GM12878 (cell line): ENCODE data around the gene NUDT22. TPM values are rescaled to one million over a fixed set of nuclear protein-coding genes. Genes with fewer than 3 reads are reported as not detected.

Experiments
- ATAC-seq: fragments of 200-7000 bp; cut with Tn5 transposase; 3 replicates; pipeline ENCODE4 v1.9.1; 2020; ENCODE audit warnings: mild to moderate bottlenecking, moderate library complexity
- BruUV-seq: library from RNA; stranded (reverse); fragments of 400-500 nt; replicated peaks from 2 replicates; lab custom pipeline; 2021; lab: Mats Ljungman, UMichigan
- CTCF ChIA-PET: fragments of 300-600 bp; sonication (Branson Sonifier 250); formaldehyde crosslinking; extraction: SDS; loops from one replicate; lab custom pipeline; 2021; ENCODE audit warnings: inconsistent platforms; lab: Yijun Ruan, JAX
- POLR2A ChIA-PET: fragments of 350-600 bp; formaldehyde crosslinking; extraction: SDS; loops from one replicate; lab custom pipeline; 2021; ENCODE audit warnings: inconsistent platforms; lab: Charles Lee
- RAD21 ChIA-PET: fragments of 300-600 bp; sonication (Branson Sonifier 250); formaldehyde crosslinking; loops from one replicate; lab custom pipeline; 2023; ENCODE audit warnings: antibody characterized with exemption; ENCODE audit not compliant: unreplicated experiment; lab: Charles Lee
- SMC1A ChIA-PET: fragments of 300-600 bp; sonication (Branson Sonifier 250); formaldehyde crosslinking; loops from one replicate; lab custom pipeline; 2023; ENCODE audit not compliant: unreplicated experiment, uncharacterized antibody; lab: Charles Lee
- DNase-seq: peaks from one replicate; pipeline ENCODE4 v3.0.0-alpha.2; 2011; ENCODE audit warnings: low read depth, low spot score
- FAIRE-seq: peaks from 3 replicates; lab custom pipeline; 2011; peaks lifted over from hg19 to GRCh38; lab: Jason Lieb, UNC
- H2AFZ ChIP-seq: 2 replicates; pipeline ENCODE4 v1.6.0; 2011; ENCODE audit warnings: low read depth, low read length, control low read depth; ENCODE audit not compliant: control insufficient read depth
- H3K27ac ChIP-seq: 2 replicates; pipeline ENCODE4 v1.5.1; 2011; ENCODE audit warnings: control low read depth; ENCODE audit not compliant: control insufficient read depth, insufficient read depth
- H3K27me3 ChIP-seq, 2 experiments: replicated peaks in 1 of 2; 2 replicates each; pipeline versions ENCODE4 v1.6.0 to v1.6.1; 2011; ENCODE audit warnings: low read length in 1 of 2; ENCODE audit not compliant: control insufficient read depth in 2 of 2, insufficient read depth in 2 of 2
- H3K36me3 ChIP-seq, 2 experiments: 2 replicates each; pipeline ENCODE4 v1.5.1; 2011; ENCODE audit warnings: low read length in 1 of 2; ENCODE audit not compliant: control insufficient read depth in 2 of 2, insufficient read depth in 2 of 2
- H3K4me1 ChIP-seq: 2 replicates; pipeline ENCODE4 v1.6.1; 2011; ENCODE audit warnings: mild to moderate bottlenecking, low read length, moderate library complexity, mixed read lengths; ENCODE audit not compliant: control insufficient read depth, insufficient read depth
- H3K4me2 ChIP-seq: 2 replicates; pipeline ENCODE4 v1.6.0; 2011; ENCODE audit warnings: control low read depth; ENCODE audit not compliant: control insufficient read depth, insufficient read depth
- H3K4me3 ChIP-seq: fragments of 200-600 bp; sonication (generic); 2 replicates; pipeline ENCODE4 v1.5.1; 2016
- H3K79me2 ChIP-seq: 2 replicates; pipeline ENCODE4 v1.6.0; 2011; ENCODE audit warnings: low read length; ENCODE audit not compliant: control insufficient read depth, insufficient read depth
- H3K9ac ChIP-seq: 2 replicates; pipeline ENCODE4 v1.8.0; 2011; ENCODE audit warnings: low read length, control low read depth, mixed read lengths; ENCODE audit not compliant: control insufficient read depth, insufficient read depth
- H3K9me3 ChIP-seq: replicated peaks from 3 replicates; pipeline ENCODE4 v1.5.1; 2011; ENCODE audit warnings: mild to moderate bottlenecking, low read length; ENCODE audit not compliant: control insufficient read depth, insufficient read depth
- H4K20me1 ChIP-seq: 2 replicates; pipeline ENCODE4 v1.6.0; 2011; ENCODE audit not compliant: control insufficient read depth, insufficient read depth
- ASH2L ChIP-seq: fragments of 300-600, 200-600 bp; sonication (generic); IDR thresholded peaks from 2 replicates; pipeline ENCODE4 v1.6.1; 2017; ENCODE audit warnings: low read depth, mild to moderate bottlenecking, borderline replicate concordance
- ATF3 ChIP-seq: IDR thresholded peaks from 2 replicates; pipeline ENCODE4 v1.6.1; 2011; ENCODE audit warnings: low read depth, mild to moderate bottlenecking, low read length, moderate library complexity, borderline replicate concordance; ENCODE audit errors: extremely low read depth
- CBX5 ChIP-seq: sonication (generic); IDR thresholded peaks from 2 replicates; pipeline ENCODE4 v1.6.1; 2016; ENCODE audit warnings: low read depth, moderate library complexity, mild to moderate bottlenecking, inconsistent platforms
- CREB1 ChIP-seq: IDR thresholded peaks from 2 replicates; pipeline ENCODE4 v1.6.1; 2012; ENCODE audit warnings: low read depth, mild to moderate bottlenecking, inconsistent platforms
- FOXM1 ChIP-seq: IDR thresholded peaks from 2 replicates; pipeline ENCODE4 v1.6.1; 2012; ENCODE audit warnings: low read depth, mild to moderate bottlenecking, inconsistent platforms, low read length, moderate library complexity
- IKZF2 ChIP-seq, 2 experiments: fragments of 450-650 bp; IDR thresholded peaks; 2 replicates each; pipeline ENCODE4 v1.6.1; 2017; ENCODE audit warnings: mild to moderate bottlenecking in 2 of 2, moderate library complexity in 2 of 2
- KLF5 ChIP-seq: fragments of 450-650 bp; IDR thresholded peaks from 2 replicates; pipeline ENCODE4 v1.6.1; 2014; ENCODE audit warnings: mild to moderate bottlenecking; ENCODE audit not compliant: partially characterized antibody
- MEF2A ChIP-seq: IDR thresholded peaks from 2 replicates; pipeline ENCODE4 v1.6.1; 2011; ENCODE audit warnings: low read depth, mild to moderate bottlenecking, low read length, moderate library complexity; ENCODE audit not compliant: insufficient read depth
- PKNOX1 ChIP-seq: fragments of 450-650 bp; IDR thresholded peaks from 2 replicates; pipeline ENCODE4 v1.6.1; 2016; ENCODE audit warnings: mild to moderate bottlenecking
- PML ChIP-seq: IDR thresholded peaks from 2 replicates; pipeline ENCODE4 v1.6.1; 2012; ENCODE audit warnings: low read length, inconsistent platforms
- POU2F2 ChIP-seq: IDR thresholded peaks from 3 replicates; pipeline ENCODE4 v1.6.1; 2011; ENCODE audit warnings: low read depth, mild to moderate bottlenecking, low read length, borderline replicate concordance
- RBBP5 ChIP-seq: fragments of 200-600 bp; sonication (generic); conservative IDR thresholded peaks from 2 replicates; pipeline ENCODE4 v1.6.1; 2016
- RELB ChIP-seq: fragments of 450-650 bp; IDR thresholded peaks from 2 replicates; pipeline ENCODE4 v1.6.1; 2017; ENCODE audit warnings: low read depth, mild to moderate bottlenecking, moderate library complexity
- RFX5 ChIP-seq: IDR thresholded peaks from 2 replicates; pipeline ENCODE4 v1.6.1; 2011; ENCODE audit warnings: low read depth, low read length, improper control_type of control experiment
- RUNX3 ChIP-seq: IDR thresholded peaks from 2 replicates; pipeline ENCODE4 v1.6.1; 2012; ENCODE audit warnings: low read length, inconsistent platforms
- SIN3A ChIP-seq: IDR thresholded peaks from 2 replicates; pipeline ENCODE4 v1.6.1; 2012; ENCODE audit warnings: low read depth, low read length, improper control_type of control experiment
- SMAD5 ChIP-seq: IDR thresholded peaks from 2 replicates; pipeline ENCODE4 v1.6.1; 2016; ENCODE audit warnings: antibody characterized with exemption, low read depth
- SPI1 ChIP-seq: IDR thresholded peaks from 2 replicates; pipeline ENCODE4 v1.6.1; 2011; ENCODE audit warnings: low read depth, mild to moderate bottlenecking, low read length, moderate library complexity, borderline replicate concordance; ENCODE audit not compliant: insufficient read depth
- SRF ChIP-seq, 2 experiments: IDR thresholded peaks; 2 replicates each; pipeline ENCODE4 v1.6.1; 2011; ENCODE audit warnings: low read depth in 2 of 2, low read length in 2 of 2, mild to moderate bottlenecking in 1 of 2, moderate library complexity in 1 of 2
- TCF12 ChIP-seq: IDR thresholded peaks from 2 replicates; pipeline ENCODE4 v1.6.1; 2011; ENCODE audit warnings: low read depth, mild to moderate bottlenecking, low read length
- ZZZ3 ChIP-seq: IDR thresholded peaks from 2 replicates; pipeline ENCODE4 v1.6.1; 2011; ENCODE audit warnings: low read depth; ENCODE audit not compliant: control insufficient read depth, insufficient read length
- WGBS: methylation state at CpG from one replicate; pipeline ENCODE4 v1.1.6; 2016; ENCODE audit warnings: low lambda C conversion rate; ENCODE audit not compliant: insufficient replicate concordance, insufficient coverage; ENCODE audit errors: missing lambda C conversion rate; 5-methylcytosine and 5-hydroxymethylcytosine counted together
- in situ Hi-C: fragments of 300-500 bp; cut with MboI; formaldehyde crosslinking; loops from 9 replicates; pipeline ENCODE4 v1.14.3; 2018; ENCODE audit warnings: mixed read lengths
- intact Hi-C: fragments of 100-400 bp; cut with micrococcal nuclease; formaldehyde crosslinking; loops from one replicate; pipeline ENCODE4 v1.14.2; 2022; ENCODE audit not compliant: unreplicated experiment
- polyA plus RNA-seq, 11 experiments: library from polyadenylated mRNA; depleted of rRNA in 4 of 11; unstranded in 6 of 11; stranded (reverse) in 5 of 11; fragments of >200 nt; fragmentation: Nextera tagmentation in 4 of 11; fragmentation: Illumina TruSeq in 1 of 11; extraction: Ambion mirVana in 4 of 11; extraction: Trizol in 1 of 11; gene quantifications; 1 replicate in 1 of 11; 2 replicates in 10 of 11; pipeline versions ENCODE4 v1.2.1 to v1.2.3, GENCODE V29; 2011 to 2016; ENCODE audit warnings: inconsistent platforms in 2 of 11, missing spikeins in 2 of 11, low read depth in 1 of 11
- total RNA-seq, 4 experiments: library from RNA; depleted of rRNA in 3 of 4; stranded (reverse); fragments of >200 nt in 3 of 4; fragmentation: Illumina TruSeq in 1 of 4; extraction: Trizol in 1 of 4; gene quantifications; 2 replicates each; pipeline versions ENCODE4 v1.2.1 to v1.2.3, GENCODE V29; 2013 to 2021

NUDT22 gene
- total and polyA plus RNA-seq, 10 of the 15 experiments (the other 5 are each of a cell fraction or from before 2014, with no cell fraction given) = 6.7 to 115 (median 64.7) TPM

GRCh38 chr11:64176751-64177150 is 49.3 kb upstream of the NUDT22 start (continued):
- no peak for TF ChIP-seq RELB
- no peak for TF ChIP-seq SIN3A
- TF ChIP-seq KLF5 = no peak
- no peak for TF ChIP-seq MEF2A

- 0% methylated on average over 1 of the region's 1 CpG for WGBS
- Histone ChIP-seq H2AFZ (no peak overlapping the region), H3K9me3 (no peaks in the 10 kb centered on the region; the same call in 2 of the 3 replicates), H3K79me2 (peaks cover 4% of the 10 kb centered on the region), H3K36me3 (no peaks in the 10 kb centered on the region), H3K27ac (no peak overlapping the region), H3K4me3 (no peak overlapping the region), H3K27me3 (no peaks in the 10 kb centered on the region), H3K4me1 (peaks cover 20% of the 10 kb centered on the region), H3K4me2 (0 out of 2 replicates have a peak overlapping the region, but pooled peaks have one; percentile 47), H4K20me1 (no peaks in the 10 kb centered on the region), H3K9ac (no peak overlapping the region)
- in situ Hi-C loops (no loop called here), intact Hi-C loops (no loop called here)
- ChIA-PET RAD21 (interaction anchor here (1.1 kb wide), 1 partner anchor 29 kb away, joined by 3 read pairs; the partner anchor contains the start of gene FERMT3), CTCF (interaction anchor here (1.0 kb wide), 1 partner anchor 271 kb away, joined by 3 read pairs; no protein-coding TSS in a partner anchor), SMC1A (no interaction called here), POLR2A (no interaction called here)
- no peak for FAIRE-seq
- BruUV-seq = no TSS peak
- DNase-seq = no peak
- ATAC-seq = peak; percentile 66
- no peak for TF ChIP-seq CBX5
- TF ChIP-seq TCF12 = no peak
- TF ChIP-seq RUNX3 = peak; percentile 62; the same call in 1 of the 2 replicates
- no peak for TF ChIP-seq ZZZ3
- no peak for TF ChIP-seq RBBP5
- TF ChIP-seq CREB1 = no peak
- TF ChIP-seq SPI1 = peak; percentile 79
- TF ChIP-seq POU2F2 = peak; percentile 71; the same call in 2 of the 3 replicates
- TF ChIP-seq PKNOX1 = peak; percentile 59; the same call in 1 of the 2 replicates
- 0 out of 4 replicates have a peak, but pooled peaks of 1 of the 2 experiments have one; percentile 9 for TF ChIP-seq SRF (IDR thresholded peaks at IDR 0.05; ENCODE audit: low read depth in 2 of 2, low read length in 2 of 2)
- no peak for TF ChIP-seq SMAD5
- TF ChIP-seq FOXM1 = no peak
- no peak for TF ChIP-seq RFX5
- no peak for TF ChIP-seq PML
- TF ChIP-seq ATF3 = no peak
- TF ChIP-seq IKZF2 (IDR thresholded peaks at IDR 0.05) = peak in 1 of 2 experiments; percentile 30; a peak in 2 of 4 replicates
- no peak for TF ChIP-seq ASH2L
Measured at GRCh38 chr11:64178203-64178602, 47.9 kb upstream of the NUDT22 start.
